Body of pancreas (tissue), 4 donors: ENCODE results near the gene PREX1.

Source experiments
- POLR2A ChIP-seq, 3 donors: fragments of 450-650 bp; IDR thresholded peaks; one replicate each; pipeline ENCODE4 v1.6.1; 2016; ENCODE audit warnings: antibody characterized with exemption in 3 of 3, mild to moderate bottlenecking in 2 of 3
- TF ChIP-seq, protein P1 (sequence below), 7 experiments: fragments of 450-650 bp in 4 of 7; fragments of 200-600 bp in 3 of 7; sonication (generic) in 3 of 7; IDR thresholded peaks; one replicate each; pipeline ENCODE4 v1.5.1; 2016 to 2019; ENCODE audit warnings: antibody characterized with exemption in 7 of 7

DNA sequence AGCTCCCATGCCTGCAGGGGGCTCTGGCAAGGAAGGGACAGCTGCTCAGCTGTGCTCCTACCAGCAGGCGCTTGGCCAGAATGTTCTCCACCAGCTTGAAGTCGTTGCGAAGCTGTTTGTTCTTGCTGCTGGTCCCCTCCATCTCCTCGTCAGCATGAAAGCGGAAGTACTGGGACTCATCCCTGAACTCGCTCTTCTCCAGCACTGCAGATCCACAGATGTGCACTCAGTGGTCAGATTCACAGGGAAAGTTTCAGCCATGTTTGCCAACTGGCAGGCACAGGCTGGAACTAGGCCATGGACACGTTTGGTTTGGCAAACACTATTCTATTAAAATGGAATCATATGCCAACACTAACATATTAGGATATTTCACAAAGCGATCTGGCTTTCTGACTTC is 167.9 kb downstream of the PREX1 start:
- TF ChIP-seq, protein P1, sequence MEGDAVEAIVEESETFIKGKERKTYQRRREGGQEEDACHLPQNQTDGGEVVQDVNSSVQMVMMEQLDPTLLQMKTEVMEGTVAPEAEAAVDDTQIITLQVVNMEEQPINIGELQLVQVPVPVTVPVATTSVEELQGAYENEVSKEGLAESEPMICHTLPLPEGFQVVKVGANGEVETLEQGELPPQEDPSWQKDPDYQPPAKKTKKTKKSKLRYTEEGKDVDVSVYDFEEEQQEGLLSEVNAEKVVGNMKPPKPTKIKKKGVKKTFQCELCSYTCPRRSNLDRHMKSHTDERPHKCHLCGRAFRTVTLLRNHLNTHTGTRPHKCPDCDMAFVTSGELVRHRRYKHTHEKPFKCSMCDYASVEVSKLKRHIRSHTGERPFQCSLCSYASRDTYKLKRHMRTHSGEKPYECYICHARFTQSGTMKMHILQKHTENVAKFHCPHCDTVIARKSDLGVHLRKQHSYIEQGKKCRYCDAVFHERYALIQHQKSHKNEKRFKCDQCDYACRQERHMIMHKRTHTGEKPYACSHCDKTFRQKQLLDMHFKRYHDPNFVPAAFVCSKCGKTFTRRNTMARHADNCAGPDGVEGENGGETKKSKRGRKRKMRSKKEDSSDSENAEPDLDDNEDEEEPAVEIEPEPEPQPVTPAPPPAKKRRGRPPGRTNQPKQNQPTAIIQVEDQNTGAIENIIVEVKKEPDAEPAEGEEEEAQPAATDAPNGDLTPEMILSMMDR (IDR thresholded peaks at IDR 0.05), result no peak
- no peak for TF ChIP-seq POLR2A (IDR thresholded peaks at IDR 0.05)
